ENCODE results near the gene GRK1.

DNA sequence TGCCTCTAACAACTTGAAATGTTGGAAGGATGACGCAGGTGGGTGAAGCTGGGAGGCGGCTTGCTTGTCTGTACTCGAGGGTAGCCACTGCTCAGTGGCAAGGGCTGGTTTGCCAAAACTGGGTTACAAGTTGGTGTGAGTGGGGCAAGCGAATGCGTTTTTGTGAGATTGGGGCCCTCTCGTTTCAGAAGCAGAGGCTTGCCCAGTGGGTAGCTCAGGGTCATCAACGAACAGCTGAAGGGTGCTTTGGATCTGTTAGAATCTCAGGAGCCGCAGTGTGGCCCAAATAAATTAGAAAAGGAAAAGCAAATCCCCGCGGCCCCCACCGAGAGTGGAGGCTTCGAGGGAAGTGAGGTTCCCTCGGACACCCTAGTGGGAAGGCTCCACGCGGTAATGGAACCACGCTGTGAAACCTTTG lies 16.3 kb upstream of the GRK1 start:
- TF ChIP-seq, protein P1, sequence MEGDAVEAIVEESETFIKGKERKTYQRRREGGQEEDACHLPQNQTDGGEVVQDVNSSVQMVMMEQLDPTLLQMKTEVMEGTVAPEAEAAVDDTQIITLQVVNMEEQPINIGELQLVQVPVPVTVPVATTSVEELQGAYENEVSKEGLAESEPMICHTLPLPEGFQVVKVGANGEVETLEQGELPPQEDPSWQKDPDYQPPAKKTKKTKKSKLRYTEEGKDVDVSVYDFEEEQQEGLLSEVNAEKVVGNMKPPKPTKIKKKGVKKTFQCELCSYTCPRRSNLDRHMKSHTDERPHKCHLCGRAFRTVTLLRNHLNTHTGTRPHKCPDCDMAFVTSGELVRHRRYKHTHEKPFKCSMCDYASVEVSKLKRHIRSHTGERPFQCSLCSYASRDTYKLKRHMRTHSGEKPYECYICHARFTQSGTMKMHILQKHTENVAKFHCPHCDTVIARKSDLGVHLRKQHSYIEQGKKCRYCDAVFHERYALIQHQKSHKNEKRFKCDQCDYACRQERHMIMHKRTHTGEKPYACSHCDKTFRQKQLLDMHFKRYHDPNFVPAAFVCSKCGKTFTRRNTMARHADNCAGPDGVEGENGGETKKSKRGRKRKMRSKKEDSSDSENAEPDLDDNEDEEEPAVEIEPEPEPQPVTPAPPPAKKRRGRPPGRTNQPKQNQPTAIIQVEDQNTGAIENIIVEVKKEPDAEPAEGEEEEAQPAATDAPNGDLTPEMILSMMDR (IDR thresholded peaks at IDR 0.05; ENCODE audit: insufficient read depth, low read length, poor library complexity, severe bottlenecking) = no peak
- no peak for TF ChIP-seq EZH2phosphoT487 (conservative IDR thresholded peaks at IDR 0.05; ENCODE audit: low read length)

Measured in SU-DHL-6 (cell line).